ENCODE data around the gene VASN.
A peak's percentile ranks its signal among the peaks of the same experiment; 100 is the strongest.

DNA sequence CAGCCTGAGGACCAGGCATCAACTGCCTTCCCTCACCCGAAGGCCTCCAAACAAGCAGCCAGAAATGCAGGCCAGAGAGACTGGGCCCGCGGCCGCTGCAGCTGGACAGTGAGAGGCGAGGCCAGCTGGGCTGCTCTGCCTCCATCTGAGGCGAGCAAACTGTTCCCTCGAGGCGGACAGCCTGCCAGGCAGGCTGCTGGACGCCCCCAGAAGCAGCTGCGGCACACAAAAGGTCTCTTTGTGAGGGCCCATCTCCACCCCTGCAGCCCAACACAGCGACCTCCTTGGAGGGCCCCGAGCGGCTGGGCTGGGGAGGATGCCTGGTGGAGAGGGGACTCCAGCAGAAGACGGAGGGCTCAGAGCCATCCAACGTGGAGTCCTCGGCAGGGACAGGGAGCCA, 40.0 kb downstream of the VASN start:
- TF ChIP-seq, protein P1, sequence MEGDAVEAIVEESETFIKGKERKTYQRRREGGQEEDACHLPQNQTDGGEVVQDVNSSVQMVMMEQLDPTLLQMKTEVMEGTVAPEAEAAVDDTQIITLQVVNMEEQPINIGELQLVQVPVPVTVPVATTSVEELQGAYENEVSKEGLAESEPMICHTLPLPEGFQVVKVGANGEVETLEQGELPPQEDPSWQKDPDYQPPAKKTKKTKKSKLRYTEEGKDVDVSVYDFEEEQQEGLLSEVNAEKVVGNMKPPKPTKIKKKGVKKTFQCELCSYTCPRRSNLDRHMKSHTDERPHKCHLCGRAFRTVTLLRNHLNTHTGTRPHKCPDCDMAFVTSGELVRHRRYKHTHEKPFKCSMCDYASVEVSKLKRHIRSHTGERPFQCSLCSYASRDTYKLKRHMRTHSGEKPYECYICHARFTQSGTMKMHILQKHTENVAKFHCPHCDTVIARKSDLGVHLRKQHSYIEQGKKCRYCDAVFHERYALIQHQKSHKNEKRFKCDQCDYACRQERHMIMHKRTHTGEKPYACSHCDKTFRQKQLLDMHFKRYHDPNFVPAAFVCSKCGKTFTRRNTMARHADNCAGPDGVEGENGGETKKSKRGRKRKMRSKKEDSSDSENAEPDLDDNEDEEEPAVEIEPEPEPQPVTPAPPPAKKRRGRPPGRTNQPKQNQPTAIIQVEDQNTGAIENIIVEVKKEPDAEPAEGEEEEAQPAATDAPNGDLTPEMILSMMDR (IDR thresholded peaks at IDR 0.05): no peak
- TF ChIP-seq EP300 (IDR thresholded peaks at IDR 0.05) (peak in 1 of 2 donors; percentile 76), POLR2A (IDR thresholded peaks at IDR 0.05) (peak in 1 of 2 donors; percentile 14)
